SK-N-DZ (cell line): ENCODE measurements around the gene CCDC15.
"Not testable (repeated sequence)": the region's sequence is repeated elsewhere in the genome, so short reads cannot be mapped to it uniquely, and the experiment has no call there.

Experiments used
- DNase-seq: peaks from one replicate; pipeline ENCODE4 v3.0.0-alpha.2; 2015; ENCODE audit warnings: low spot score

CCDC15 gene

DNA sequence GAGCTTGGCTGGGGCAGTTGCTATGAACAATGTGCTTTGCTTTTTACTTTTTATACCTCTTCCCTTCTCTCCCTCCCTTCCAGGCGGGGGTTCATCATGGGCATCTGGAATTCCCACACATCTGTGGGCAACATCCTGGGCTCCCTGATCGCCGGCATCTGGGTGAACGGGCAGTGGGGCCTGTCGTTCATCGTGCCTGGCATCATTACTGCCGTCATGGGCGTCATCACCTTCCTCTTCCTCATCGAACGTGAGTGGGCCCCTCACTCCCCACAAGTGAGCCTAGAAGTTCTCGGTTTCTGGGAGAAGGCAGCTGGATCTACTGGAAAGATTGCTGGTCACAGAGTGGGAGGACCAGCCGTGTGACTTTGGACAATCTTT is 126.5 kb downstream of the CCDC15 start:
- no peak for DNase-seq

DNA sequence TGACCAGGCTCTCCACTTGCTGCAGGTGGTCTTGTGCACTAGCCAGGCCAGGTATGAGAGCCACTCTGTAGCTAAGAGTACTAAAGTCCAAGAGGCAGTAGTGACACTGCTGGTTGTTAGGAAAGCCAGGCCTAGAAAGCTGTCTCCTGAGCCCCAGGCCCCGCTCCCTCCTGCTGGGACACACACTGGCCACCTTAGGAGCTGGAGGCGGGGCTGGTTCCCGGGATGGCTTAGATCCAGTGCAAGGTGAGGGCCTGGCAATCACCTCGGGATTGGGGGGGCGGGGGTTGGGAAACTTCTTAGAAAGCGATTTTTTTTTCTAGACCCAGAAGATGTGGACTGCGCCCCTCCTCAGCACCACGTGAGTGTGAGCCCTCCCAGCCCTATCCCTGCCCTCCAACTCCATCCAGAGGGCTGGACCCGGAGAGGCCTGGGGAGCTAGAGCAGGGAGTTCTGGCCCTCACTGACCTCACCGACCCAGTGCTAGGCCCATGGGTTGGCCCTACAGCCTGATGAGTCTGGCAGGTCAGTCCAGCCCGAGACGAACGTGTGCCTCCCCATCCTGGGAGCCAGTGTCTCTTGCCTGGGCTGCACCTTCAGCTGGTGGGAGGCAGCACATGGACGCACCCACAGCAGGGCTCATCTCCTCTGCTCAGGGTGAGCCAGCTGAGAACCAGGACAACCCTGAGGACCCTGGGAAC is 127.2 kb downstream of the CCDC15 start:
- DNase-seq = no peak

GRCh38 chr11:125082040-125082439 is 128.0 kb downstream of the CCDC15 start:
- DNase-seq = no peak

DNA sequence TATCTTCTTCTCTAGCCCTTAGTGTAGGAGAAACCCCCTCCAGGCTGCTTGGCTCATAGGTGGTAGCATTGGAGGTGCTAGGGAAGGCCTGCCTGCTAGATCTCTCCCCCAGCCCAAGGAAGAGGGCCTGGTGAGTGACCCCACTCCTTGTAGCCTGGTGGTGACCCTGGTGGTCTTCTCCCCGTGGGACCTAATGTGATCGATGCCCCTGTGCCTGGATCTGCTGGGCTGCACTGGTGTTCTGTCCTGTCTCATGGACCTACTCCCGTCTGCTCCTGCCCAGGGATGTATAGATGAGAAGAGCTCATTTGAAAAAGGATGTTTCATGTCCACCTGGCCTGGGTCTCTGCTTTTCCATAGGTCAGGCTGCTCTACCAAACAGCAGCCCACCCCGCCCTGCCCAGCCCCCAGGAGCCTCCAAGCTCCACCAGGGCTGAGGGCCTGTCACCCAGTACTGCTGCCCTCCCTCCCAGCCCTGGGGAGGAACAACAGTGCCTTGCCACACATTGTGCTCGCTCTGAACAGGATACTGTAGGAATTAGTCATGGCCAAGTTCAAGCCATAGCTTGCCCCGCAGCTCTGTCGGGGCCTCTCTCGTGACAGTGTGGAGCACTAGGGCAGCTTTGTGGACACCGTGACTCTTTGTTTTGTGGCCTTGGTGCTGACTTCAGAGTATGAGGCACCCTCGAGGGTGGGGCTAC is 128.8 kb downstream of the CCDC15 start:
- no peak for DNase-seq

DNA sequence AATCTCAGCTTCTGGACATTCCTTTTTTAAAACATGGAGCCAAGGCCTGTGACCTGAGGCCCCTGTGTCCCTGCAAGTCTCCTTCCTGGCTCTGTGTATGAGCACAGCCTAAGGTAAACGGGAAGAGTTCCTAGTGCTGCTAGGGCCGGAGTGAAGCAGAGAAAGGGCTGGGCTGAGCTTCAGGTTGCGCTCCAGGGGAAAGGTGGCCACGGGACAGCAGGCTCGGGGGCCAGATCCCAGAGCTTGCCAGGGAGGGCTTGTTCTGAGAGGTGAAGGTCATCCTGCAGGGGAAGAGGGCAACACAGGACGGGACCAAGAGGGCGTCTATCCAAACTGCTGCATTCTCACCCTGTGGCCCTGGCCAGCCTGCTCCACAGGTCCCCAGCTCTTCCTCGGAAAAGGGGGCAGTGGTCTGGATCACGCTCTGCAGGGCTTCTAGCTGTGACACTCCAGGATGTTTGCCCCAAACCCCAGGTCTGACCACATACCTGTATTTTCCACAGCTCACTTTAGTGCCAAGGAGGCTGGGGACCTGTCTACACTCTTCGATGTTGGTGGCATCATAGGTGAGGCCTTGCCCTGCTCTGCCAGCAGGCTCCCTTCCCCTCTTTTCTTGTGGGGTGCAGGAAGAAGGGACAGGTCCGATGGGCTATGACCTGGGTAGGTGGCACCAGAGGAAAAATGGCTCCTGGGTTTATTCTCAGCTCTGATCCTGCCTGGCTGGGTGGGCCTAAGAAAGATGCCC is 129.5 kb downstream of the CCDC15 start:
- no peak for DNase-seq

GRCh38 chr11:125084057-125084416 is 130.0 kb downstream of the CCDC15 start:
- no peak for DNase-seq

GRCh38 chr11:125084761-125085231 is 130.8 kb downstream of the CCDC15 start:
- no peak for DNase-seq

GRCh38 chr11:125085301-125086081 is 131.5 kb downstream of the CCDC15 start:
- no peak for DNase-seq

GRCh38 chr11:125086633-125087296 is 132.8 kb downstream of the CCDC15 start:
- no peak for DNase-seq

- DNase-seq = no peak
Observed at GRCh38 chr11:125088123-125088522, 134.1 kb downstream of the CCDC15 start.

- DNase-seq = no peak
Observed at GRCh38 chr11:125088576-125089455, 134.8 kb downstream of the CCDC15 start.

DNA sequence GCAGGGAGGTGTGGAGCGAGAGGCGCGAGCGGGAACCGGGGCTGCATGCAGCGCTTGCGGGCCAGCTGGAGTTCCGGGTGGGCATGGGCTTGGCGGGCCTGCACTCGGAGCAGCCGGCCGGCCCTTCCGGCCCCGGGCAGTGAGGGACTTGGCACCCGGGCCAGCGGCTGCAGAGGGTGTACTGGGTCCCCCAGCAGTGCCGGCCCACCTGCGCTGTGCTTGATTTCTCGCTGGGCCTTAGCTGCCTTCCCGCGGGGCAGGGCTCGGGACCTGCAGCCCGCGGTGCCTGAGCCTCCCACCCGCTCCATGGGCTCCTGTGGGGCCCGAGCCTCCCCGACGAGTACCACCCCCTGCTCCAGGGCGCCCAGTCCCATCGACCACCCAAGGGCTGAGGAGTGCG is 135.5 kb downstream of the CCDC15 start:
- DNase-seq = not testable (repeated sequence)

- DNase-seq = not testable (repeated sequence)
Observed at GRCh38 chr11:125090151-125090550, 136.1 kb downstream of the CCDC15 start.

- DNase-seq = no peak
Observed at GRCh38 chr11:125090816-125091215, 136.8 kb downstream of the CCDC15 start.
